Effector memory CD8-positive, alpha-beta T cell (primary cell): Measurements from ENCODE around the gene SMOC2.

Experiments used
- ATAC-seq: fragments of 150-1000 bp; cut with Tn5 transposase; replicated peaks from 2 replicates; pipeline ENCODE4 v1.10.0; 2021; ENCODE audit warnings: mild to moderate bottlenecking, moderate library complexity
- DNase-seq, 3 experiments: peaks; one replicate each; pipeline ENCODE4 v3.0.0; 2021
- H3K27ac Mint-ChIP-seq, 2 donors: one replicate each; pipeline ENCODE4 v1.8.0; 2022; ENCODE audit warnings: mild to moderate bottlenecking in 2 of 2, mixed read lengths in 2 of 2, moderate library complexity in 2 of 2
- H3K27me3 Mint-ChIP-seq, 2 donors: one replicate each; pipeline ENCODE4 v1.8.0; 2022; ENCODE audit warnings: mixed read lengths in 2 of 2
- H3K36me3 Mint-ChIP-seq: one replicate; pipeline ENCODE4 v1.8.0; 2022; ENCODE audit warnings: mild to moderate bottlenecking, moderate library complexity, mixed read lengths; ENCODE audit not compliant: insufficient read depth
- H3K4me1 Mint-ChIP-seq, 2 donors: one replicate each; pipeline ENCODE4 v1.8.0; 2022; ENCODE audit warnings: low read depth in 2 of 2, mixed read lengths in 2 of 2
- H3K4me3 Mint-ChIP-seq, 2 donors: one replicate each; pipeline ENCODE4 v1.8.0; 2022; ENCODE audit warnings: mild to moderate bottlenecking in 2 of 2, mixed read lengths in 2 of 2, moderate library complexity in 2 of 2
- H3K9me3 Mint-ChIP-seq, 2 donors: one replicate each; pipeline ENCODE4 v1.8.0; 2022; ENCODE audit warnings: mixed read lengths in 2 of 2

SMOC2 gene

GRCh38 chr6:168418711-168419121 lies 22.3 kb upstream of the SMOC2 start:
- Mint-ChIP-seq H3K4me1 (no peaks in the 10 kb centered on the region), H3K4me3 (no peak overlapping the region)
- no peak for ATAC-seq

GRCh38 chr6:168419569-168419968 lies 21.4 kb upstream of the SMOC2 start:
- no peak overlapping the region for H3K4me3 Mint-ChIP-seq
- H3K9me3 Mint-ChIP-seq, result no peaks in the 10 kb centered on the region
- H3K27me3 Mint-ChIP-seq, result peaks cover 7 to 15% of the 10 kb centered on the region in 2 donors
- DNase-seq, result no peak
- no peaks in the 10 kb centered on the region for H3K4me1 Mint-ChIP-seq
- no peak for ATAC-seq
- no peak overlapping the region for H3K27ac Mint-ChIP-seq
- no peaks in the 10 kb centered on the region for H3K36me3 Mint-ChIP-seq

More at GRCh38 chr6:168418711-168419121, 22.3 kb upstream of the SMOC2 start:
- Mint-ChIP-seq H3K9me3 (no peaks in the 10 kb centered on the region), H3K27ac (no peak overlapping the region), H3K36me3 (no peaks in the 10 kb centered on the region), H3K27me3 (peaks cover 7 to 15% of the 10 kb centered on the region in 2 donors)
- no peak for DNase-seq

- no peak overlapping the region for H3K4me3 Mint-ChIP-seq
- no peak for DNase-seq
- no peaks in the 10 kb centered on the region for H3K36me3 Mint-ChIP-seq
- no peaks in the 10 kb centered on the region for H3K4me1 Mint-ChIP-seq
- H3K9me3 Mint-ChIP-seq, result no peaks in the 10 kb centered on the region
- no peak for ATAC-seq
- no peak overlapping the region for H3K27ac Mint-ChIP-seq
- peaks cover 7 to 15% of the 10 kb centered on the region in 2 donors for H3K27me3 Mint-ChIP-seq
Measured at GRCh38 chr6:168420084-168420483, 20.9 kb upstream of the SMOC2 start.

- H3K27me3 Mint-ChIP-seq, result peaks cover 7 to 15% of the 10 kb centered on the region in 2 donors
Measured at GRCh38 chr6:168420706-168421105, 20.3 kb upstream of the SMOC2 start.

GRCh38 chr6:168427184-168427583 lies 13.8 kb upstream of the SMOC2 start:
- no peaks in the 10 kb centered on the region for H3K9me3 Mint-ChIP-seq
- DNase-seq, result no peak
- no peak for ATAC-seq
- H3K27ac Mint-ChIP-seq, result no peak overlapping the region
- H3K36me3 Mint-ChIP-seq, result no peaks in the 10 kb centered on the region
- no peak overlapping the region for H3K4me3 Mint-ChIP-seq
- H3K4me1 Mint-ChIP-seq, result no peaks in the 10 kb centered on the region
- peaks cover 11% of the 10 kb centered on the region in 2 donors for H3K27me3 Mint-ChIP-seq

More at GRCh38 chr6:168420706-168421105, 20.3 kb upstream of the SMOC2 start:
- H3K4me3 Mint-ChIP-seq, result no peak overlapping the region
- ATAC-seq, result no peak
- H3K36me3 Mint-ChIP-seq, result no peaks in the 10 kb centered on the region
- no peaks in the 10 kb centered on the region for H3K9me3 Mint-ChIP-seq
- no peak overlapping the region for H3K27ac Mint-ChIP-seq
- DNase-seq, result no peak
- H3K4me1 Mint-ChIP-seq, result no peaks in the 10 kb centered on the region

GRCh38 chr6:168428052-168428826 lies 12.7 kb upstream of the SMOC2 start:
- Mint-ChIP-seq H3K4me1 (no peaks in the 10 kb centered on the region), H3K4me3 (no peak overlapping the region), H3K27me3 (peaks cover 15 to 18% of the 10 kb centered on the region in 2 donors), H3K36me3 (no peaks in the 10 kb centered on the region), H3K9me3 (no peaks in the 10 kb centered on the region), H3K27ac (no peak overlapping the region)
- DNase-seq, result no peak
- ATAC-seq, result no peak

- H3K27ac Mint-ChIP-seq, result no peak overlapping the region
- H3K27me3 Mint-ChIP-seq, result peaks cover 19 to 22% of the 10 kb centered on the region in 2 donors
- H3K4me3 Mint-ChIP-seq, result no peak overlapping the region
- no peaks in the 10 kb centered on the region for H3K9me3 Mint-ChIP-seq
- DNase-seq (no peak), ATAC-seq (no peak)
- no peaks in the 10 kb centered on the region for H3K4me1 Mint-ChIP-seq
- no peaks in the 10 kb centered on the region for H3K36me3 Mint-ChIP-seq
Measured at GRCh38 chr6:168428863-168429262, 12.1 kb upstream of the SMOC2 start.

GRCh38 chr6:168432196-168432595 lies 8.8 kb upstream of the SMOC2 start:
- Mint-ChIP-seq H3K4me3 (no peak overlapping the region), H3K27ac (no peak overlapping the region), H3K9me3 (no peaks in the 10 kb centered on the region), H3K27me3 (peaks cover 31 to 51% of the 10 kb centered on the region in 2 donors), H3K4me1 (no peaks in the 10 kb centered on the region), H3K36me3 (peaks cover 3% of the 10 kb centered on the region)
- no peak for DNase-seq
- no peak for ATAC-seq

GRCh38 chr6:168433898-168434297 lies 7.1 kb upstream of the SMOC2 start:
- DNase-seq (no peak), ATAC-seq (no peak)
- Mint-ChIP-seq H3K27me3 (peaks cover 30 to 53% of the 10 kb centered on the region in 2 donors), H3K4me1 (no peaks in the 10 kb centered on the region), H3K9me3 (no peaks in the 10 kb centered on the region), H3K36me3 (peaks cover 3% of the 10 kb centered on the region), H3K27ac (no peak overlapping the region), H3K4me3 (no peak overlapping the region)

- no peak overlapping the region for H3K27ac Mint-ChIP-seq
- no peaks in the 10 kb centered on the region for H3K4me1 Mint-ChIP-seq
- no peak for DNase-seq
- ATAC-seq, result no peak
- peaks cover 30 to 59% of the 10 kb centered on the region in 2 donors for H3K27me3 Mint-ChIP-seq
- H3K36me3 Mint-ChIP-seq, result peaks cover 3% of the 10 kb centered on the region
- no peaks in the 10 kb centered on the region for H3K9me3 Mint-ChIP-seq
- H3K4me3 Mint-ChIP-seq, result no peak overlapping the region
Measured at GRCh38 chr6:168434505-168434904, 6.5 kb upstream of the SMOC2 start.

GRCh38 chr6:168437751-168438150 lies 3.2 kb upstream of the SMOC2 start:
- ATAC-seq, result no peak
- no peaks in the 10 kb centered on the region for H3K4me1 Mint-ChIP-seq
- DNase-seq, result no peak
- no peak overlapping the region for H3K27ac Mint-ChIP-seq
- H3K36me3 Mint-ChIP-seq, result peaks cover 3% of the 10 kb centered on the region
- H3K9me3 Mint-ChIP-seq, result no peaks in the 10 kb centered on the region
- peaks cover 38 to 62% of the 10 kb centered on the region in 2 donors for H3K27me3 Mint-ChIP-seq
- H3K4me3 Mint-ChIP-seq, result no peak overlapping the region

GRCh38 chr6:168438783-168439520 lies 2.0 kb upstream of the SMOC2 start:
- DNase-seq (no peak), ATAC-seq (no peak)
- Mint-ChIP-seq H3K4me3 (no peak overlapping the region), H3K36me3 (peaks cover 3% of the 10 kb centered on the region), H3K27ac (no peak overlapping the region), H3K4me1 (no peaks in the 10 kb centered on the region), H3K27me3 (peaks cover 43 to 68% of the 10 kb centered on the region in 2 donors), H3K9me3 (no peaks in the 10 kb centered on the region)

- DNase-seq (no peak), ATAC-seq (no peak)
- Mint-ChIP-seq H3K4me3 (no peak overlapping the region), H3K27me3 (peaks cover 52 to 68% of the 10 kb centered on the region in 2 donors), H3K9me3 (no peaks in the 10 kb centered on the region), H3K36me3 (peaks cover 3% of the 10 kb centered on the region), H3K4me1 (no peaks in the 10 kb centered on the region), H3K27ac (no peak overlapping the region)
Measured at GRCh38 chr6:168439794-168440450, 1.1 kb upstream of the SMOC2 start.
